SK-N-MC (cell line): ENCODE data around the gene RCAN2.

ENCODE experiments used
- DNase-seq: peaks from one replicate; pipeline ENCODE4 v3.0.0-alpha.2; 2011; ENCODE audit warnings: low read depth, low spot score
- H3K27ac ChIP-seq: fragments of 200-600 bp; sonication (generic); 2 replicates; pipeline ENCODE4 v1.5.1; 2016; ENCODE audit warnings: mixed run types
- H3K36me3 ChIP-seq: fragments of 200-600 bp; sonication (generic); 2 replicates; pipeline ENCODE4 v1.6.1; 2017; ENCODE audit warnings: antibody characterized with exemption, low read length, mixed read lengths; ENCODE audit not compliant: insufficient read depth
- H3K4me3 ChIP-seq: fragments of 200-600 bp; sonication (generic); 2 replicates; pipeline ENCODE4 v1.5.1; 2016
- H3K9ac ChIP-seq: fragments of 200-600 bp; sonication (generic); 2 replicates; pipeline ENCODE4 v1.8.0; 2017; ENCODE audit warnings: mixed run types, mixed read lengths; ENCODE audit not compliant: insufficient read length
- H3K9me3 ChIP-seq: fragments of 200-600 bp; sonication (generic); 2 replicates; pipeline ENCODE4 v1.6.1; 2017; ENCODE audit warnings: low read depth, mild to moderate bottlenecking, antibody characterized with exemption, low read length, moderate library complexity, mixed read lengths
- EZH2 ChIP-seq: fragments of 200-600 bp; sonication (generic); IDR thresholded peaks from one replicate; pipeline ENCODE4 v1.6.1; 2017; ENCODE audit warnings: antibody characterized with exemption
- FOXP2 ChIP-seq: optimal IDR thresholded peaks from 2 replicates; pipeline ENCODE3; 2011; ENCODE audit warnings: mild to moderate bottlenecking, moderate library complexity; ENCODE audit not compliant: insufficient read depth; ENCODE audit errors: extremely low read length, control extremely low read depth
- POLR2AphosphoS5 ChIP-seq: IDR thresholded peaks from 2 replicates; pipeline ENCODE4 v1.6.1; 2012; ENCODE audit warnings: mild to moderate bottlenecking, low read depth, low read length, borderline replicate concordance

The RCAN2 gene

GRCh38 chr6:46454691-46455090, 36.6 kb downstream of the RCAN2 start:
- Histone ChIP-seq H3K36me3 (no peaks in the 10 kb centered on the region), H3K9me3 (no peaks in the 10 kb centered on the region), H3K27ac (no peak overlapping the region), H3K4me3 (no peak overlapping the region), H3K9ac (no peak overlapping the region)
- TF ChIP-seq EZH2: no peak
- no peak for TF ChIP-seq FOXP2
- TF ChIP-seq POLR2AphosphoS5: no peak
- no peak for DNase-seq

- TF ChIP-seq POLR2AphosphoS5 (no peak), EZH2 (no peak), FOXP2 (no peak)
- DNase-seq: no peak
- Histone ChIP-seq H3K9me3 (no peaks in the 10 kb centered on the region), H3K9ac (no peak overlapping the region), H3K4me3 (no peak overlapping the region), H3K36me3 (no peaks in the 10 kb centered on the region), H3K27ac (no peak overlapping the region)
Observed at GRCh38 chr6:46453741-46454316, 37.4 kb downstream of the RCAN2 start.

- Histone ChIP-seq H3K9me3 (no peaks in the 10 kb centered on the region), H3K36me3 (no peaks in the 10 kb centered on the region), H3K4me3 (no peak overlapping the region), H3K9ac (no peak overlapping the region), H3K27ac (no peak overlapping the region)
- TF ChIP-seq EZH2: no peak
- no peak for TF ChIP-seq POLR2AphosphoS5
- TF ChIP-seq FOXP2: no peak
- DNase-seq: no peak
Observed at GRCh38 chr6:46453216-46453615, 38.0 kb downstream of the RCAN2 start.

- H3K4me3 ChIP-seq: no peak overlapping the region
- no peaks in the 10 kb centered on the region for H3K9me3 ChIP-seq
- H3K36me3 ChIP-seq: no peaks in the 10 kb centered on the region
- no peak overlapping the region for H3K27ac ChIP-seq
- DNase-seq: no peak
- H3K9ac ChIP-seq: no peak overlapping the region
- TF ChIP-seq FOXP2 (no peak), EZH2 (no peak), POLR2AphosphoS5 (no peak)
Observed at GRCh38 chr6:46452312-46452917, 38.8 kb downstream of the RCAN2 start.

GRCh38 chr6:46451343-46451742, 39.9 kb downstream of the RCAN2 start:
- Histone ChIP-seq H3K9me3 (no peaks in the 10 kb centered on the region), H3K36me3 (no peaks in the 10 kb centered on the region), H3K9ac (no peak overlapping the region), H3K27ac (no peak overlapping the region), H3K4me3 (no peak overlapping the region)
- TF ChIP-seq EZH2 (no peak), POLR2AphosphoS5 (no peak), FOXP2 (no peak)
- no peak for DNase-seq

- no peak overlapping the region for H3K27ac ChIP-seq
Observed at GRCh38 chr6:46444772-46445454, 46.3 kb downstream of the RCAN2 start.

GRCh38 chr6:46443623-46444022, 47.6 kb downstream of the RCAN2 start:
- no peak overlapping the region for H3K27ac ChIP-seq
- no peak for DNase-seq
- no peaks in the 10 kb centered on the region for H3K9me3 ChIP-seq
- no peaks in the 10 kb centered on the region for H3K36me3 ChIP-seq
- H3K9ac ChIP-seq: no peak overlapping the region
- H3K4me3 ChIP-seq: no peak overlapping the region
- no peak for TF ChIP-seq POLR2AphosphoS5
- no peak for TF ChIP-seq FOXP2
- TF ChIP-seq EZH2: no peak

More at GRCh38 chr6:46444772-46445454, 46.3 kb downstream of the RCAN2 start:
- Histone ChIP-seq H3K36me3 (no peaks in the 10 kb centered on the region), H3K9ac (no peak overlapping the region), H3K4me3 (no peak overlapping the region), H3K9me3 (no peaks in the 10 kb centered on the region)
- no peak for TF ChIP-seq EZH2
- no peak for TF ChIP-seq POLR2AphosphoS5
- no peak for TF ChIP-seq FOXP2
- DNase-seq: no peak

- Histone ChIP-seq H3K4me3 (no peak overlapping the region), H3K36me3 (no peaks in the 10 kb centered on the region), H3K9ac (no peak overlapping the region), H3K27ac (no peak overlapping the region), H3K9me3 (no peaks in the 10 kb centered on the region)
- no peak for DNase-seq
- TF ChIP-seq EZH2: no peak
- TF ChIP-seq POLR2AphosphoS5: no peak
- TF ChIP-seq FOXP2: no peak
Observed at GRCh38 chr6:46440641-46441040, 50.6 kb downstream of the RCAN2 start.
